Measurements from ENCODE around the gene BRD2.

BRD2 gene

GRCh38 chr6:33028220-33028849, 59.9 kb downstream of the BRD2 start:
- Mint-ChIP-seq H3K36me3 (peaks cover 2% of the 10 kb centered on the region), H3K9me3 (peaks cover 3% of the 10 kb centered on the region), H3K4me3 (peak overlapping the region; percentile 80), H3K4me1 (peaks cover 39% of the 10 kb centered on the region), H3K27me3 (no peaks in the 10 kb centered on the region), H3K27ac (peak overlapping the region; percentile 100)
- DNase-seq (ENCODE audit: low spot score in 2 of 2) (peak; percentile 43 to 51), ATAC-seq (ENCODE audit: low read depth) (no peak)

- H3K27me3 Mint-ChIP-seq = no peaks in the 10 kb centered on the region
- DNase-seq (ENCODE audit: low spot score in 2 of 2) (peak; percentile 80 to 91), ATAC-seq (ENCODE audit: low read depth) (peak; percentile 79)
- peak overlapping the region; percentile 72 for H3K4me3 Mint-ChIP-seq
- H3K9me3 Mint-ChIP-seq = peaks cover 6% of the 10 kb centered on the region
- H3K27ac Mint-ChIP-seq = peak overlapping the region; percentile 100
- H3K36me3 Mint-ChIP-seq = peaks cover 5% of the 10 kb centered on the region
- peaks cover 39% of the 10 kb centered on the region for H3K4me1 Mint-ChIP-seq
Measured at GRCh38 chr6:33029328-33030184, 61.2 kb downstream of the BRD2 start.

GRCh38 chr6:33030245-33030644, 61.9 kb downstream of the BRD2 start:
- ATAC-seq (ENCODE audit: low read depth) = no peak
- no peak for DNase-seq (ENCODE audit: low spot score in 2 of 2)
- Mint-ChIP-seq H3K27me3 (no peaks in the 10 kb centered on the region), H3K27ac (peak overlapping the region; percentile 100), H3K4me3 (peak overlapping the region; percentile 72), H3K9me3 (peaks cover 10% of the 10 kb centered on the region), H3K4me1 (peaks cover 39% of the 10 kb centered on the region), H3K36me3 (peaks cover 9% of the 10 kb centered on the region)

All from memory B cell (primary cell).